ENCODE data around the gene PTGIS. TPM values are rescaled to one million over a fixed set of nuclear protein-coding genes. Genes with fewer than 3 reads are reported as not detected.

PTGIS gene
- total and polyA plus RNA-seq, 2 donors (not counting 3 experiments of a cell fraction or from before 2014, with no cell fraction given): 6.2 to 11.8 TPM

DNA sequence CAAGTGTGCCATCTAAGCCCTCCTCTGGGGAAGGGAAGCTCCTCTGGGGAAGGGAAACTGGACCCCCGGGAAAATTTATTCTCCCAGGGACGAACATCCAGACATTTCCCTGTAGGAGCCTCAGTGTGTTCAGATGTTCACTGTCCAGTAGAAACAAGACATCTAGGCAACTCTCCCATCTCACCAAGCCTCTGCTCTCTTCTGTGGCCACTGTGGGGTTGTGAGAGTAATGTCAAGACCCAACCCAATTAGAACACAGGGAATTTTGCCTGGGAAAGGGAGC is 3.6 kb upstream of the PTGIS start:
- Histone ChIP-seq H4K20me1 (replicated peaks; ENCODE audit: control insufficient read depth, extremely low read depth, insufficient read depth, low read length) (no peaks in the 10 kb centered on the region), H3K27ac (ENCODE audit: insufficient read depth, low read depth, low read length) (no peak overlapping the region), H3K4me3 (replicated peaks in 1 of 3; ENCODE audit: insufficient read depth in 1 of 3, low read depth in 1 of 3, low read length in 3 of 3) (no peak overlapping the region), H3K4me1 (ENCODE audit: control insufficient read depth, extremely low read depth, insufficient read depth, low read length) (peaks cover 13% of the 10 kb centered on the region), H3K36me3 (ENCODE audit: control insufficient read depth in 2 of 2, extremely low read depth in 1 of 2, insufficient read depth in 2 of 2, low read length in 2 of 2) (no peaks in the 10 kb centered on the region), H2AFZ (ENCODE audit: low read depth, low read length) (no peak overlapping the region), H3K4me2 (ENCODE audit: insufficient read depth, low read length) (no peak overlapping the region), H3K9me1 (replicated peaks; ENCODE audit: control insufficient read depth, extremely low read depth, insufficient read depth, low read length) (no peaks in the 10 kb centered on the region), H3K27me3 (ENCODE audit: control insufficient read depth in 2 of 2, insufficient read depth in 2 of 2, low read length in 2 of 2) (no peaks in the 10 kb centered on the region), H3K79me2 (ENCODE audit: control insufficient read depth, insufficient read depth, low read length) (no peaks in the 10 kb centered on the region), H3K9ac (replicated peaks; ENCODE audit: extremely low read depth, insufficient read depth, low read length) (no peak overlapping the region), H3K9me3 (replicated peaks; ENCODE audit: control insufficient read depth, insufficient read depth, low read length) (no peaks in the 10 kb centered on the region)
- TF ChIP-seq JUN (IDR thresholded peaks at IDR 0.05; ENCODE audit: borderline replicate concordance, insufficient read depth, insufficient read length, low read depth) (no peak), MYC (IDR thresholded peaks at IDR 0.05; ENCODE audit: low read depth, low read length) (no peak)
- dilution Hi-C loops (cut with MboI; ENCODE audit: extremely low pct_ligation_motif_present, low sequenced_read_pairs): no loop called here
- POLR2A ChIA-PET: no interaction called here
- BruUV-seq (replicated peaks): no TSS peak
- FAIRE-seq (no peak), DNase-seq (ENCODE audit: low read depth, low spot score) (no peak)
- intact Hi-C loops (cut with micrococcal nuclease): no loop called here
- CTCF ChIA-PET: interaction anchor here (0.8 to 3.9 kb wide), 6 partner anchors 9 to 88 kb away, joined by 3 to 26 read pairs (median 4); no protein-coding TSS in a partner anchor

DNA sequence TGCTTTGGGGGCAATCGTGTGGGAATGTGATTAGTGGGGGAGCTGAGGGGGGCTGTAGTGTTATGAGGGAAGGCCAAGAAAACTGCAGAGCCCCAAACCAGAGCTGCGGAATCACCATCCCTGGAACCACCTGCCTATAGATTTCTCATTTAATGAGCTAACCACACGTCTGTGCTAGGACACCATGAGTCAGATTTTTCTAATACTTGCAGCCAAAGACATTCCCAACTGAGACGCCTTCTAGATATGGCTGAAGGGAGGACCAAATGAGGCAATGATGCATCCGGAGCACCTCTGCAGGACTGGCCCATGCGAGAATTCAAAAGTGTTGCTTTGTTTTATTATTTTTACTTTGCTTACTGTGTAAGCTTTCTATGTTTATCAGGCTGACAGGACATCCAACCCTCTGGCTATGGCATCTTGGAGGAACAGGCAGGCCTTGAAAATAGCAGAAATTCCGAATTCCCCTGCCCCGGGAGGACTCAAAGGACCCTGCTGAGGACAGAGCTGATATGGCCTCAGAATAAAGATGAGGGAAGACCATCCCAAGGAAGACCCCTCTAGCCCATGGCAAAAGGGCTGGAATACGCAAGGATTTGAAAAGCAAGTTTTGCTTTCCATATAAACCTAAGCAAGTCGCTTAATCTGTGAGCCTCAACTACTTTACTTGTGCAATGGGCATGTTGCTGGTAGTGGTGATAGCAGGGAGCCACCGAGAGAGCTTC is 3.1 kb upstream of the PTGIS start:
- H2AFZ ChIP-seq (ENCODE audit: low read depth, low read length): no peak overlapping the region
- FAIRE-seq: no peak
- H3K9ac ChIP-seq (replicated peaks; ENCODE audit: extremely low read depth, insufficient read depth, low read length): no peak overlapping the region
- no peak overlapping the region for H3K27ac ChIP-seq (ENCODE audit: insufficient read depth, low read depth, low read length)
- H3K4me2 ChIP-seq (ENCODE audit: insufficient read depth, low read length): no peak overlapping the region
- BruUV-seq (replicated peaks): no TSS peak
- H3K4me3 ChIP-seq (replicated peaks in 1 of 3; ENCODE audit: insufficient read depth in 1 of 3, low read depth in 1 of 3, low read length in 3 of 3): no peak overlapping the region
- H3K4me1 ChIP-seq (ENCODE audit: control insufficient read depth, extremely low read depth, insufficient read depth, low read length): peaks cover 16% of the 10 kb centered on the region
- ChIA-PET POLR2A (interaction anchor here (0.7 kb wide), 2 partner anchors 28 to 488 kb away, joined by 3 read pairs; no protein-coding TSS in a partner anchor), CTCF (interaction anchor here (0.8 to 3.9 kb wide), 8 partner anchors 10 to 87 kb away, joined by 3 to 26 read pairs (median 4); no protein-coding TSS in a partner anchor)
- no peaks in the 10 kb centered on the region for H3K27me3 ChIP-seq (ENCODE audit: control insufficient read depth in 2 of 2, insufficient read depth in 2 of 2, low read length in 2 of 2)
- dilution Hi-C loops (cut with MboI; ENCODE audit: extremely low pct_ligation_motif_present, low sequenced_read_pairs): no loop called here
- H3K9me1 ChIP-seq (replicated peaks; ENCODE audit: control insufficient read depth, extremely low read depth, insufficient read depth, low read length): no peaks in the 10 kb centered on the region
- DNase-seq (ENCODE audit: low read depth, low spot score): no peak
- no peaks in the 10 kb centered on the region for H3K9me3 ChIP-seq (replicated peaks; ENCODE audit: control insufficient read depth, insufficient read depth, low read length)
- TF ChIP-seq, protein P1, sequence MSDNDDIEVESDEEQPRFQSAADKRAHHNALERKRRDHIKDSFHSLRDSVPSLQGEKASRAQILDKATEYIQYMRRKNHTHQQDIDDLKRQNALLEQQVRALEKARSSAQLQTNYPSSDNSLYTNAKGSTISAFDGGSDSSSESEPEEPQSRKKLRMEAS (IDR thresholded peaks at IDR 0.05; ENCODE audit: insufficient read depth, insufficient read length): no peak
- no peak for TF ChIP-seq GATA2 (IDR thresholded peaks at IDR 0.05; ENCODE audit: insufficient read depth, insufficient read length, low read depth, low read length)
- TF ChIP-seq, protein P2, sequence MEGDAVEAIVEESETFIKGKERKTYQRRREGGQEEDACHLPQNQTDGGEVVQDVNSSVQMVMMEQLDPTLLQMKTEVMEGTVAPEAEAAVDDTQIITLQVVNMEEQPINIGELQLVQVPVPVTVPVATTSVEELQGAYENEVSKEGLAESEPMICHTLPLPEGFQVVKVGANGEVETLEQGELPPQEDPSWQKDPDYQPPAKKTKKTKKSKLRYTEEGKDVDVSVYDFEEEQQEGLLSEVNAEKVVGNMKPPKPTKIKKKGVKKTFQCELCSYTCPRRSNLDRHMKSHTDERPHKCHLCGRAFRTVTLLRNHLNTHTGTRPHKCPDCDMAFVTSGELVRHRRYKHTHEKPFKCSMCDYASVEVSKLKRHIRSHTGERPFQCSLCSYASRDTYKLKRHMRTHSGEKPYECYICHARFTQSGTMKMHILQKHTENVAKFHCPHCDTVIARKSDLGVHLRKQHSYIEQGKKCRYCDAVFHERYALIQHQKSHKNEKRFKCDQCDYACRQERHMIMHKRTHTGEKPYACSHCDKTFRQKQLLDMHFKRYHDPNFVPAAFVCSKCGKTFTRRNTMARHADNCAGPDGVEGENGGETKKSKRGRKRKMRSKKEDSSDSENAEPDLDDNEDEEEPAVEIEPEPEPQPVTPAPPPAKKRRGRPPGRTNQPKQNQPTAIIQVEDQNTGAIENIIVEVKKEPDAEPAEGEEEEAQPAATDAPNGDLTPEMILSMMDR (IDR thresholded peaks at IDR 0.05; ENCODE audit: extremely low read depth in 1 of 2, insufficient read depth in 1 of 2, low read depth in 1 of 2, low read length in 2 of 2): no peak
- H3K79me2 ChIP-seq (ENCODE audit: control insufficient read depth, insufficient read depth, low read length): no peaks in the 10 kb centered on the region
- no peaks in the 10 kb centered on the region for H4K20me1 ChIP-seq (replicated peaks; ENCODE audit: control insufficient read depth, extremely low read depth, insufficient read depth, low read length)
- intact Hi-C loops (cut with micrococcal nuclease): no loop called here
- no peaks in the 10 kb centered on the region for H3K36me3 ChIP-seq (ENCODE audit: control insufficient read depth in 2 of 2, extremely low read depth in 1 of 2, insufficient read depth in 2 of 2, low read length in 2 of 2)
